GM12878 (cell line): ENCODE measurements around the gene CLDN14. TPM values are rescaled to one million over a fixed set of nuclear protein-coding genes. Genes with fewer than 3 reads are reported as not detected.

Experiments
- ATAC-seq: fragments of 200-7000 bp; cut with Tn5 transposase; 3 replicates; pipeline ENCODE4 v1.9.1; 2020; ENCODE audit warnings: mild to moderate bottlenecking, moderate library complexity
- BruUV-seq: library from RNA; stranded (reverse); fragments of 400-500 nt; replicated peaks from 2 replicates; lab custom pipeline; 2021; lab: Mats Ljungman, UMichigan
- CTCF ChIA-PET: fragments of 300-600 bp; sonication (Branson Sonifier 250); formaldehyde crosslinking; extraction: SDS; loops from one replicate; lab custom pipeline; 2021; ENCODE audit warnings: inconsistent platforms; lab: Yijun Ruan, JAX
- POLR2A ChIA-PET: fragments of 350-600 bp; formaldehyde crosslinking; extraction: SDS; loops from one replicate; lab custom pipeline; 2021; ENCODE audit warnings: inconsistent platforms; lab: Charles Lee
- RAD21 ChIA-PET: fragments of 300-600 bp; sonication (Branson Sonifier 250); formaldehyde crosslinking; loops from one replicate; lab custom pipeline; 2023; ENCODE audit warnings: antibody characterized with exemption; ENCODE audit not compliant: unreplicated experiment; lab: Charles Lee
- SMC1A ChIA-PET: fragments of 300-600 bp; sonication (Branson Sonifier 250); formaldehyde crosslinking; loops from one replicate; lab custom pipeline; 2023; ENCODE audit not compliant: unreplicated experiment, uncharacterized antibody; lab: Charles Lee
- DNase-seq: peaks from one replicate; pipeline ENCODE4 v3.0.0-alpha.2; 2011; ENCODE audit warnings: low read depth, low spot score
- FAIRE-seq: peaks from 3 replicates; lab custom pipeline; 2011; peaks lifted over from hg19 to GRCh38; lab: Jason Lieb, UNC
- H2AFZ ChIP-seq: 2 replicates; pipeline ENCODE4 v1.6.0; 2011; ENCODE audit warnings: low read depth, low read length, control low read depth; ENCODE audit not compliant: control insufficient read depth
- H3K27ac ChIP-seq: 2 replicates; pipeline ENCODE4 v1.5.1; 2011; ENCODE audit warnings: control low read depth; ENCODE audit not compliant: control insufficient read depth, insufficient read depth
- H3K27me3 ChIP-seq, 2 experiments: replicated peaks in 1 of 2; 2 replicates each; pipeline versions ENCODE4 v1.6.0 to v1.6.1; 2011; ENCODE audit warnings: low read length in 1 of 2; ENCODE audit not compliant: control insufficient read depth in 2 of 2, insufficient read depth in 2 of 2
- H3K36me3 ChIP-seq, 2 experiments: 2 replicates each; pipeline ENCODE4 v1.5.1; 2011; ENCODE audit warnings: low read length in 1 of 2; ENCODE audit not compliant: control insufficient read depth in 2 of 2, insufficient read depth in 2 of 2
- H3K4me1 ChIP-seq: 2 replicates; pipeline ENCODE4 v1.6.1; 2011; ENCODE audit warnings: mild to moderate bottlenecking, low read length, moderate library complexity, mixed read lengths; ENCODE audit not compliant: control insufficient read depth, insufficient read depth
- H3K4me2 ChIP-seq: 2 replicates; pipeline ENCODE4 v1.6.0; 2011; ENCODE audit warnings: control low read depth; ENCODE audit not compliant: control insufficient read depth, insufficient read depth
- H3K4me3 ChIP-seq: fragments of 200-600 bp; sonication (generic); 2 replicates; pipeline ENCODE4 v1.5.1; 2016
- H3K79me2 ChIP-seq: 2 replicates; pipeline ENCODE4 v1.6.0; 2011; ENCODE audit warnings: low read length; ENCODE audit not compliant: control insufficient read depth, insufficient read depth
- H3K9ac ChIP-seq: 2 replicates; pipeline ENCODE4 v1.8.0; 2011; ENCODE audit warnings: low read length, control low read depth, mixed read lengths; ENCODE audit not compliant: control insufficient read depth, insufficient read depth
- H3K9me3 ChIP-seq: replicated peaks from 3 replicates; pipeline ENCODE4 v1.5.1; 2011; ENCODE audit warnings: mild to moderate bottlenecking, low read length; ENCODE audit not compliant: control insufficient read depth, insufficient read depth
- H4K20me1 ChIP-seq: 2 replicates; pipeline ENCODE4 v1.6.0; 2011; ENCODE audit not compliant: control insufficient read depth, insufficient read depth
- BACH1 ChIP-seq: fragments of 450-650 bp; IDR thresholded peaks from 2 replicates; pipeline ENCODE4 v1.6.1; 2017; ENCODE audit warnings: mild to moderate bottlenecking, borderline replicate concordance
- CREB1 ChIP-seq: IDR thresholded peaks from 2 replicates; pipeline ENCODE4 v1.6.1; 2012; ENCODE audit warnings: low read depth, mild to moderate bottlenecking, inconsistent platforms
- LARP7 ChIP-seq: fragments of 450-650 bp; IDR thresholded peaks from 2 replicates; pipeline ENCODE4 v1.6.1; 2017; ENCODE audit warnings: mild to moderate bottlenecking
- SIN3A ChIP-seq: IDR thresholded peaks from 2 replicates; pipeline ENCODE4 v1.6.1; 2012; ENCODE audit warnings: low read depth, low read length, improper control_type of control experiment
- SMAD5 ChIP-seq: IDR thresholded peaks from 2 replicates; pipeline ENCODE4 v1.6.1; 2016; ENCODE audit warnings: antibody characterized with exemption, low read depth
- SP1 ChIP-seq: IDR thresholded peaks from one replicate; pipeline ENCODE4 v1.6.1; 2011; ENCODE audit warnings: low read depth, low read length
- TCF12 ChIP-seq: IDR thresholded peaks from 2 replicates; pipeline ENCODE4 v1.6.1; 2011; ENCODE audit warnings: low read depth, mild to moderate bottlenecking, low read length
- YBX1 ChIP-seq: fragments of 450-650 bp; IDR thresholded peaks from 2 replicates; pipeline ENCODE4 v1.6.1; 2016; ENCODE audit warnings: antibody characterized with exemption
- WGBS: methylation state at CpG from one replicate; pipeline ENCODE4 v1.1.6; 2016; ENCODE audit warnings: low lambda C conversion rate; ENCODE audit not compliant: insufficient replicate concordance, insufficient coverage; ENCODE audit errors: missing lambda C conversion rate; 5-methylcytosine and 5-hydroxymethylcytosine counted together
- in situ Hi-C: fragments of 300-500 bp; cut with MboI; formaldehyde crosslinking; loops from 9 replicates; pipeline ENCODE4 v1.14.3; 2018; ENCODE audit warnings: mixed read lengths
- intact Hi-C: fragments of 100-400 bp; cut with micrococcal nuclease; formaldehyde crosslinking; loops from one replicate; pipeline ENCODE4 v1.14.2; 2022; ENCODE audit not compliant: unreplicated experiment
- polyA plus RNA-seq, 11 experiments: library from polyadenylated mRNA; depleted of rRNA in 4 of 11; unstranded in 6 of 11; stranded (reverse) in 5 of 11; fragments of >200 nt; fragmentation: Nextera tagmentation in 4 of 11; fragmentation: Illumina TruSeq in 1 of 11; extraction: Ambion mirVana in 4 of 11; extraction: Trizol in 1 of 11; gene quantifications; 1 replicate in 1 of 11; 2 replicates in 10 of 11; pipeline versions ENCODE4 v1.2.1 to v1.2.3, GENCODE V29; 2011 to 2016; ENCODE audit warnings: inconsistent platforms in 2 of 11, missing spikeins in 2 of 11, low read depth in 1 of 11
- total RNA-seq, 4 experiments: library from RNA; depleted of rRNA in 3 of 4; stranded (reverse); fragments of >200 nt in 3 of 4; fragmentation: Illumina TruSeq in 1 of 4; extraction: Trizol in 1 of 4; gene quantifications; 2 replicates each; pipeline versions ENCODE4 v1.2.1 to v1.2.3, GENCODE V29; 2013 to 2021

CLDN14 gene
- total and polyA plus RNA-seq, 10 of the 15 experiments (the other 5 are each of a cell fraction or from before 2014, with no cell fraction given) = 0.90 to 19.4 (median 6.6) TPM

DNA sequence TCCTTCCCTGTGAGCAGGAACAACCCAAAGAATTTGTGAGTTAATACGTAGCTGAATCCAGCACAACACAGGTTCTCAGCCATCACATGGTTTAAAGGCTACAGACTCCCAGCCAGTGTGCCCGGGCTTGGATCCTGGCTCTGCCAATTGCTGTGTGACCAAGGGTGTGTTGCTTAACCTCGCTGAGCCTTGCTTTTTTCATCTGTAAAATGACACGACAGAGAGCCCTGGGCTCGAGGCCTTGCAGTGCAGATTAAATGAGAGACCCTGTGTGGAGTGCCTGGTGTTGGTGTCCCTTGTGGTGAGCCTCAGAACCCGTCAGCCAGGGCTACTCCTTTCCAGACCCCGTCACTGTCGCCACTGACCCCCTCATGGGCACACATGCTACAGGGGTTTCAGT is 55.3 kb downstream of the CLDN14 start:
- no peaks in the 10 kb centered on the region; the same call in 1 of the 2 replicates for H3K4me1 ChIP-seq
- POLR2A ChIA-PET = no interaction called here
- ATAC-seq = no peak
- no peak overlapping the region for H3K4me2 ChIP-seq
- RAD21 ChIA-PET = interaction anchor here (1.3 kb wide), 1 partner anchor 39 kb away, joined by 3 read pairs; no protein-coding TSS in a partner anchor
- H3K36me3 ChIP-seq = no peaks in the 10 kb centered on the region; a peak in 1 of 4 replicates
- CTCF ChIA-PET = interaction anchor here (0.5 to 1.2 kb wide), 4 partner anchors 78 to 505 kb away, joined by 3 to 4 read pairs (median 4); no protein-coding TSS in a partner anchor
- DNase-seq = no peak
- no peak for TF ChIP-seq SMAD5
- no peak for TF ChIP-seq YBX1
- TF ChIP-seq TCF12 = no peak
- no peak for TF ChIP-seq CREB1
- no peak for TF ChIP-seq SIN3A
- TF ChIP-seq LARP7 = no peak
- no peak for TF ChIP-seq SP1
- no peak for TF ChIP-seq BACH1
- H4K20me1 ChIP-seq = no peaks in the 10 kb centered on the region
- SMC1A ChIA-PET = interaction anchor here (1.0 to 1.7 kb wide), 2 partner anchors 183 to 206 kb away, joined by 3 to 5 read pairs; no protein-coding TSS in a partner anchor
- no peak overlapping the region for H3K27ac ChIP-seq
- H3K4me3 ChIP-seq = no peak overlapping the region
- H3K9ac ChIP-seq = no peak overlapping the region
- no TSS peak for BruUV-seq
- WGBS = 81% methylated on average over 8 of the region's 8 CpGs
- H3K27me3 ChIP-seq = no peaks in the 10 kb centered on the region
- in situ Hi-C loops (loop anchor here (5.0 kb wide), 1 partner anchor 503 kb away; no protein-coding TSS in a partner anchor), intact Hi-C loops (loop anchor here (5.0 to 10.0 kb wide), 2 partner anchors 48 to 300 kb away; no protein-coding TSS in a partner anchor)
- H3K79me2 ChIP-seq = no peaks in the 10 kb centered on the region
- H3K9me3 ChIP-seq = no peaks in the 10 kb centered on the region
- no peak for FAIRE-seq
- H2AFZ ChIP-seq = no peak overlapping the region
